HepG2 (cell line): ENCODE data around the gene ABCB7. TPM values are rescaled to one million over a fixed set of nuclear protein-coding genes. Genes with fewer than 3 reads are reported as not detected.

Experiments
- FOXC1 ChIP-seq: sonication (generic); formaldehyde crosslinking; IDR thresholded peaks from 2 replicates; pipeline ENCODE4 v1.8.0; 2022; ENCODE audit warnings: mild to moderate bottlenecking, missing genetic modification reagents, borderline replicate concordance
- GABPA ChIP-seq, 2 experiments: IDR thresholded peaks; 2 replicates each; pipeline ENCODE4 v1.6.1; 2011 to 2016; ENCODE audit warnings: low read depth in 2 of 2, low read length in 1 of 2, missing biosample characterization in 1 of 2, missing genetic modification characterization in 1 of 2
- HCFC1 ChIP-seq: fragments of 150-350 bp; IDR thresholded peaks from 2 replicates; pipeline ENCODE4 v1.6.1; 2014; ENCODE audit warnings: low read depth, low read length
- HHEX ChIP-seq: IDR thresholded peaks from 2 replicates; pipeline ENCODE4 v1.6.1; 2016; ENCODE audit warnings: control low read depth
- PHF5A ChIP-seq: IDR thresholded peaks from one replicate; pipeline ENCODE4 v1.6.1; 2018; ENCODE audit warnings: low read depth, missing genetic modification reagents; ENCODE audit not compliant: unreplicated experiment
- PHF8 ChIP-seq: sonication (generic); formaldehyde crosslinking; IDR thresholded peaks from 2 replicates; pipeline ENCODE4 v1.5.0; 2020; ENCODE audit warnings: missing genetic modification reagents
- RBFOX2 ChIP-seq: fragments of 200-400 bp; formaldehyde crosslinking; IDR thresholded peaks from 2 replicates; pipeline ENCODE4 v1.6.1; 2017; ENCODE audit warnings: low read depth, mild to moderate bottlenecking, low read length
- RXRB ChIP-seq: IDR thresholded peaks from 2 replicates; pipeline ENCODE4 v1.6.1; 2016; ENCODE audit warnings: borderline replicate concordance, missing genetic modification reagents, missing compliant biosample characterization
- SOX6 ChIP-seq, 2 experiments: fragments of 450-650 bp in 1 of 2; sonication (generic) in 1 of 2; formaldehyde crosslinking in 1 of 2; IDR thresholded peaks; 2 replicates each; pipeline versions ENCODE4 v1.4.0 to v1.6.1; 2017 to 2020; ENCODE audit warnings: antibody characterized with exemption in 1 of 2, mild to moderate bottlenecking in 1 of 2, missing genetic modification reagents in 1 of 2
- YY1 ChIP-seq: IDR thresholded peaks from 2 replicates; pipeline ENCODE4 v1.6.1; 2011; ENCODE audit warnings: low read length, low read depth, moderate library complexity, mild to moderate bottlenecking; ENCODE audit not compliant: insufficient read depth, insufficient replicate concordance
- ZNF331 ChIP-seq: sonication (generic); formaldehyde crosslinking; IDR thresholded peaks from 2 replicates; pipeline ENCODE4 v1.4.0; 2020; ENCODE audit warnings: missing genetic modification reagents
- ZNF343 ChIP-seq: sonication (generic); formaldehyde crosslinking; IDR thresholded peaks from 2 replicates; pipeline ENCODE4 v1.4.0; 2020; ENCODE audit warnings: mild to moderate bottlenecking, missing genetic modification reagents
- ZNF430 ChIP-seq: sonication (generic); formaldehyde crosslinking; IDR thresholded peaks from 2 replicates; pipeline ENCODE4 v1.9.0; 2021; ENCODE audit warnings: mild to moderate bottlenecking, missing genetic modification reagents
- ZNF510 ChIP-seq: sonication (generic); formaldehyde crosslinking; IDR thresholded peaks from 2 replicates; pipeline ENCODE4 v1.4.0; 2020; ENCODE audit warnings: low read depth, mild to moderate bottlenecking, missing genetic modification reagents
- ZNF562 ChIP-seq: sonication (generic); formaldehyde crosslinking; IDR thresholded peaks from 2 replicates; pipeline ENCODE4 v1.8.0; 2022; ENCODE audit warnings: missing genetic modification reagents, borderline replicate concordance
- ZNF720 ChIP-seq: sonication (generic); formaldehyde crosslinking; IDR thresholded peaks from 2 replicates; pipeline ENCODE4 v1.4.0; 2020; ENCODE audit warnings: missing genetic modification reagents
- ZNF781 ChIP-seq: sonication (generic); formaldehyde crosslinking; IDR thresholded peaks from 2 replicates; pipeline ENCODE4 v1.5.1; 2020; ENCODE audit warnings: borderline replicate concordance, mild to moderate bottlenecking, missing genetic modification reagents; ENCODE audit errors: not compliant biosample characterization
- polyA plus RNA-seq, 8 experiments: library from polyadenylated mRNA; depleted of rRNA in 3 of 8; stranded (reverse) in 7 of 8; unstranded in 1 of 8; fragments of >200 nt; fragmentation: Illumina TruSeq in 4 of 8; extraction: Trizol in 4 of 8; gene quantifications; 2 replicates each; pipeline versions ENCODE4 v1.2.1 to v1.2.3, GENCODE V29; 2011 to 2016; ENCODE audit warnings: low read depth in 4 of 8, missing spikeins in 1 of 8, mixed read lengths in 1 of 8; ENCODE audit not compliant: insufficient read depth in 1 of 8
- total RNA-seq, 5 experiments: library from RNA; depleted of rRNA; stranded (reverse); fragments of >200 nt; fragmentation: Illumina TruSeq; extraction: Trizol; gene quantifications; 2 replicates each; pipeline ENCODE4 v1.2.3, GENCODE V29; 2016; ENCODE audit warnings: low read depth in 1 of 5
- TF ChIP-seq, protein P1 (sequence below): sonication (generic); formaldehyde crosslinking; conservative IDR thresholded peaks from 2 replicates; pipeline ENCODE4 v1.5.0; 2020; ENCODE audit warnings: missing genetic modification reagents
- TF ChIP-seq, protein P2 (sequence below): sonication (generic); formaldehyde crosslinking; IDR thresholded peaks from 2 replicates; pipeline ENCODE4 v1.5.0; 2020; ENCODE audit warnings: mild to moderate bottlenecking, missing genetic modification reagents, borderline replicate concordance
- TF ChIP-seq, protein P3 (sequence below), 2 experiments: sonication (generic) in 1 of 2; formaldehyde crosslinking in 1 of 2; IDR thresholded peaks; 2 replicates each; pipeline versions ENCODE4 v1.6.1 to v1.9.0; 2014 to 2022; ENCODE audit warnings: antibody characterized with exemption in 1 of 2, borderline replicate concordance in 1 of 2, inconsistent platforms in 1 of 2, low read depth in 1 of 2, missing genetic modification reagents in 1 of 2

The ABCB7 gene
- total and polyA plus RNA-seq, 2 of the 13 experiments (the other 11 are each of a cell fraction or from before 2014, with no cell fraction given) = 27.7 to 28.7 TPM

DNA sequence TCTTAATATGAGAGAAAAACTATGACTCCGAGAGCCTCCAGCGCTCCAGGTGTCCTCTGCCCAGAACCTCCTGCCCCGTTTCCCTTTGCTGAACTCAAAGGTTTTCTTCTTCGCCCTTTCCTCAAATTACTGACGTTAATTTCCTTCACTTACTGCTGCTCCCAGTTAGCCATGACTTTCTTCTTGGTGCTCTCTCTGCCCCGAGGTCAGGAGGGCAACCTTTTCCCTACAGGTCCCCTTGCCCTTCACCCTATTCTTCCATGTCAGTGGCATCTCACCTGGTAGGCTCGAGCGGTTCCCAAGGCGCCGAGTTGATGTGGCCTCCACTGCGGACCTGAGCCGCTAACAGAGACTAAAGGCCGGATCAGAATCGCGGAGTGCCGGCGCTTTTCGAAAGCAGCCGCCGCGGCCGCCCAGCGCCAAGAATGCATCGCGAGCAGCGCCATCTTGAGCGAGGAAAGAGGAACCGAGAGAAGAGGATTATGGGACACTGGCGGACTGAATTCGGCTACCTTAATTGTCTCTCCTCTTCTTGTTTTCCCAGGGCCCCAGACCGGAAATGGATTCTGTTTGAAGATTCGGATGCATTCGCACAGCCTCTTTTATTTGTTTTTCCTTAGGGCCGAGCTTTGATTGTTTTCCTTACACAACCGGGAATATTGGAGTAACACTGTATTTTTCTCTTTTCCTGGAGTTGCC is at the start of gene ABCB7 (continued):
- no peak for TF ChIP-seq ZNF781 (CRISPR knock-in tag)
- no peak for TF ChIP-seq SOX6 (IDR thresholded peaks at IDR 0.05)
- peak; percentile 27; the same call in 1 of the 2 replicates for TF ChIP-seq SOX6 (CRISPR knock-in tag; IDR thresholded peaks at IDR 0.05)
- TF ChIP-seq GABPA (IDR thresholded peaks at IDR 0.05; ENCODE audit: low read depth, low read length) = no peak
- TF ChIP-seq GABPA (CRISPR knock-in tag; IDR thresholded peaks at IDR 0.05; ENCODE audit: low read depth) = peak; percentile 72
- TF ChIP-seq ZNF331 (CRISPR knock-in tag) = no peak; the same call in 1 of the 2 replicates
- peak; percentile 91 for TF ChIP-seq YY1
- no peak for TF ChIP-seq ZNF562
- TF ChIP-seq ZNF510 (CRISPR knock-in tag) = no peak
- no peak for TF ChIP-seq HCFC1
- peak; percentile 80 for TF ChIP-seq PHF8
- TF ChIP-seq, protein P1, sequence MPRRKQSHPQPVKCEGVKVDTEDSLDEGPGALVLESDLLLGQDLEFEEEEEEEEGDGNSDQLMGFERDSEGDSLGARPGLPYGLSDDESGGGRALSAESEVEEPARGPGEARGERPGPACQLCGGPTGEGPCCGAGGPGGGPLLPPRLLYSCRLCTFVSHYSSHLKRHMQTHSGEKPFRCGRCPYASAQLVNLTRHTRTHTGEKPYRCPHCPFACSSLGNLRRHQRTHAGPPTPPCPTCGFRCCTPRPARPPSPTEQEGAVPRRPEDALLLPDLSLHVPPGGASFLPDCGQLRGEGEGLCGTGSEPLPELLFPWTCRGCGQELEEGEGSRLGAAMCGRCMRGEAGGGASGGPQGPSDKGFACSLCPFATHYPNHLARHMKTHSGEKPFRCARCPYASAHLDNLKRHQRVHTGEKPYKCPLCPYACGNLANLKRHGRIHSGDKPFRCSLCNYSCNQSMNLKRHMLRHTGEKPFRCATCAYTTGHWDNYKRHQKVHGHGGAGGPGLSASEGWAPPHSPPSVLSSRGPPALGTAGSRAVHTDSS (CRISPR knock-in tag) = no peak
- peak; percentile 60 for TF ChIP-seq RXRB (CRISPR knock-in tag)
- no peak for TF ChIP-seq ZNF430 (CRISPR knock-in tag)
- TF ChIP-seq, protein P2, sequence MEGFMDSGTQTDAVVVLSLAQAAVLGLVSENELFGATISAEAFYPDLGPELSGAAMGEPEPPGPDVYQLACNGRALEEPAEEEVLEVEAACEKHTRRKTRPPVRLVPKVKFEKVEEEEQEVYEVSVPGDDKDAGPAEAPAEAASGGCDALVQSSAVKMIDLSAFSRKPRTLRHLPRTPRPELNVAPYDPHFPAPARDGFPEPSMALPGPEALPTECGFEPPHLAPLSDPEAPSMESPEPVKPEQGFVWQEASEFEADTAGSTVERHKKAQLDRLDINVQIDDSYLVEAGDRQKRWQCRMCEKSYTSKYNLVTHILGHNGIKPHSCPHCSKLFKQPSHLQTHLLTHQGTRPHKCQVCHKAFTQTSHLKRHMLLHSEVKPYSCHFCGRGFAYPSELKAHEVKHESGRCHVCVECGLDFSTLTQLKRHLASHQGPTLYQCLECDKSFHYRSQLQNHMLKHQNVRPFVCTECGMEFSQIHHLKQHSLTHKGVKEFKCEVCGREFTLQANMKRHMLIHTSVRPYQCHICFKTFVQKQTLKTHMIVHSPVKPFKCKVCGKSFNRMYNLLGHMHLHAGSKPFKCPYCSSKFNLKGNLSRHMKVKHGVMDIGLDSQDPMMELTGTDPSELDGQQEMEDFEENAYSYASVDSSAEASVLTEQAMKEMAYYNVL = no peak
- no peak for TF ChIP-seq ZNF343 (CRISPR knock-in tag)
- no peak for TF ChIP-seq HHEX (CRISPR knock-in tag)
- TF ChIP-seq FOXC1 (CRISPR knock-in tag) = no peak
- TF ChIP-seq, protein P3, sequence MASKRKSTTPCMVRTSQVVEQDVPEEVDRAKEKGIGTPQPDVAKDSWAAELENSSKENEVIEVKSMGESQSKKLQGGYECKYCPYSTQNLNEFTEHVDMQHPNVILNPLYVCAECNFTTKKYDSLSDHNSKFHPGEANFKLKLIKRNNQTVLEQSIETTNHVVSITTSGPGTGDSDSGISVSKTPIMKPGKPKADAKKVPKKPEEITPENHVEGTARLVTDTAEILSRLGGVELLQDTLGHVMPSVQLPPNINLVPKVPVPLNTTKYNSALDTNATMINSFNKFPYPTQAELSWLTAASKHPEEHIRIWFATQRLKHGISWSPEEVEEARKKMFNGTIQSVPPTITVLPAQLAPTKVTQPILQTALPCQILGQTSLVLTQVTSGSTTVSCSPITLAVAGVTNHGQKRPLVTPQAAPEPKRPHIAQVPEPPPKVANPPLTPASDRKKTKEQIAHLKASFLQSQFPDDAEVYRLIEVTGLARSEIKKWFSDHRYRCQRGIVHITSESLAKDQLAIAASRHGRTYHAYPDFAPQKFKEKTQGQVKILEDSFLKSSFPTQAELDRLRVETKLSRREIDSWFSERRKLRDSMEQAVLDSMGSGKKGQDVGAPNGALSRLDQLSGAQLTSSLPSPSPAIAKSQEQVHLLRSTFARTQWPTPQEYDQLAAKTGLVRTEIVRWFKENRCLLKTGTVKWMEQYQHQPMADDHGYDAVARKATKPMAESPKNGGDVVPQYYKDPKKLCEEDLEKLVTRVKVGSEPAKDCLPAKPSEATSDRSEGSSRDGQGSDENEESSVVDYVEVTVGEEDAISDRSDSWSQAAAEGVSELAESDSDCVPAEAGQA (IDR thresholded peaks at IDR 0.05; ENCODE audit: low read depth) = peak; percentile 52; the same call in 1 of the 2 replicates
- TF ChIP-seq, protein P3 (CRISPR knock-in tag; IDR thresholded peaks at IDR 0.05; ENCODE audit: borderline replicate concordance) = no peak
- TF ChIP-seq RBFOX2 = peak; percentile 63
- TF ChIP-seq PHF5A (CRISPR knock-in tag) = no peak
- no peak for TF ChIP-seq ZNF720 (CRISPR knock-in tag)
